HEK293 (cell line): ENCODE measurements around the gene TTC23L.

Experiments
- CTCF ChIA-PET: fragments of 350-600 bp; formaldehyde crosslinking; extraction: SDS; loops from one replicate; lab custom pipeline; 2021; ENCODE audit warnings: antibody characterized with exemption; lab: Yijun Ruan, JAX
- POLR2A ChIA-PET: fragments of 300-600 bp; formaldehyde crosslinking; extraction: SDS; loops from one replicate; lab custom pipeline; 2020; ENCODE audit warnings: antibody characterized with exemption, inconsistent platforms; lab: Yijun Ruan, JAX
- H3K27ac ChIP-seq: fragments of 200-500 bp; sonication (Bioruptor generic); 2 replicates; pipeline ENCODE4 v1.5.1; 2014; ENCODE audit warnings: low read depth, low read length, control low read depth, inconsistent platforms; ENCODE audit errors: extremely low read depth
- H3K36me3 ChIP-seq, 2 experiments: fragments of 200-500 bp in 1 of 2; sonication (Bioruptor generic) in 1 of 2; 1 replicate in 1 of 2; 2 replicates in 1 of 2; pipeline ENCODE4 v1.5.1; 2014 to 2017; ENCODE audit warnings: inconsistent platforms in 2 of 2, low read length in 2 of 2; ENCODE audit not compliant: control insufficient read depth in 2 of 2, insufficient read depth in 1 of 2
- H3K4me1 ChIP-seq: fragments of 200-500 bp; sonication (Bioruptor generic); 2 replicates; pipeline ENCODE4 v1.5.1; 2014; ENCODE audit warnings: mild to moderate bottlenecking, low read length, inconsistent platforms; ENCODE audit not compliant: control insufficient read depth, insufficient read depth
- H3K4me3 ChIP-seq: 2 replicates; pipeline ENCODE4 v1.5.1; 2011; ENCODE audit warnings: low read depth, mild to moderate bottlenecking, control low read depth, low read length, moderate library complexity
- H3K9me3 ChIP-seq: fragments of 200-500 bp; sonication (Bioruptor generic); 2 replicates; pipeline ENCODE4 v1.5.1; 2014; ENCODE audit warnings: low read depth, low read length, inconsistent platforms; ENCODE audit not compliant: control insufficient read depth, insufficient read depth
- GFI1B ChIP-seq: fragments of 450-650 bp; formaldehyde crosslinking; IDR thresholded peaks from 2 replicates; pipeline ENCODE4 v1.5.1; 2016; ENCODE audit warnings: missing biosample characterization, missing genetic modification characterization
- GLI2 ChIP-seq: fragments of 450-650 bp; formaldehyde crosslinking; IDR thresholded peaks from 2 replicates; pipeline ENCODE4; 2017; ENCODE audit warnings: missing biosample characterization, missing genetic modification characterization, low read depth, borderline replicate concordance
- KLF10 ChIP-seq: fragments of 450-650 bp; IDR thresholded peaks from 2 replicates; pipeline ENCODE4 v1.5.1; 2018; ENCODE audit warnings: missing biosample characterization, mild to moderate bottlenecking, missing genetic modification characterization
- KLF16 ChIP-seq: fragments of 450-650 bp; formaldehyde crosslinking; IDR thresholded peaks from 2 replicates; pipeline ENCODE4 v1.5.1; 2017; ENCODE audit warnings: missing biosample characterization, missing genetic modification characterization
- YY1 ChIP-seq: fragments of 450-650 bp; formaldehyde crosslinking; IDR thresholded peaks from 2 replicates; pipeline ENCODE4 v1.5.1; 2018; ENCODE audit warnings: missing biosample characterization, missing genetic modification characterization
- ZBTB1 ChIP-seq: fragments of 450-650 bp; formaldehyde crosslinking; IDR thresholded peaks from 2 replicates; pipeline ENCODE4 v1.5.1; 2016; ENCODE audit warnings: missing biosample characterization, missing genetic modification characterization
- ZNF112 ChIP-seq: fragments of 450-650 bp; formaldehyde crosslinking; IDR thresholded peaks from 2 replicates; pipeline ENCODE4 v1.5.0; 2017; ENCODE audit warnings: missing biosample characterization, missing genetic modification characterization
- ZNF248 ChIP-seq: fragments of 450-650 bp; formaldehyde crosslinking; IDR thresholded peaks from 2 replicates; pipeline ENCODE4 v1.5.1; 2017; ENCODE audit warnings: missing biosample characterization, missing genetic modification characterization
- ZNF391 ChIP-seq: fragments of 450-650 bp; formaldehyde crosslinking; IDR thresholded peaks from 2 replicates; pipeline ENCODE4 v1.5.1; 2016; ENCODE audit warnings: low read depth, missing biosample characterization, missing genetic modification characterization, borderline replicate concordance
- ZNF48 ChIP-seq: fragments of 450-650 bp; formaldehyde crosslinking; IDR thresholded peaks from 2 replicates; pipeline ENCODE4 v1.5.1; 2016; ENCODE audit warnings: missing biosample characterization, missing genetic modification characterization
- ZNF529 ChIP-seq: fragments of 450-650 bp; formaldehyde crosslinking; IDR thresholded peaks from 2 replicates; pipeline ENCODE4 v1.5.1; 2017; ENCODE audit warnings: missing genetic modification characterization, missing biosample characterization; ENCODE audit not compliant: insufficient replicate concordance
- ZNF530 ChIP-seq: fragments of 450-650 bp; formaldehyde crosslinking; IDR thresholded peaks from 2 replicates; pipeline ENCODE4 v1.5.1; 2016; ENCODE audit warnings: low read depth, missing biosample characterization, missing genetic modification characterization
- ZNF549 ChIP-seq: fragments of 450-650 bp; IDR thresholded peaks from 2 replicates; pipeline ENCODE4 v1.5.1; 2018; ENCODE audit warnings: missing biosample characterization, missing genetic modification characterization, mild to moderate bottlenecking, inconsistent platforms, moderate library complexity
- ZNF555 ChIP-seq: fragments of 450-650 bp; formaldehyde crosslinking; conservative IDR thresholded peaks from 2 replicates; pipeline ENCODE4 v1.5.1; 2017; ENCODE audit warnings: missing biosample characterization, mild to moderate bottlenecking, missing genetic modification characterization, inconsistent platforms
- ZNF561 ChIP-seq: fragments of 450-650 bp; IDR thresholded peaks from 2 replicates; pipeline ENCODE4 v1.5.1; 2018; ENCODE audit warnings: missing biosample characterization, missing genetic modification characterization, borderline replicate concordance
- ZNF585B ChIP-seq: fragments of 450-650 bp; formaldehyde crosslinking; IDR thresholded peaks from 2 replicates; pipeline ENCODE4 v1.5.1; 2016; ENCODE audit warnings: missing biosample characterization, missing genetic modification characterization
- ZNF626 ChIP-seq: fragments of 450-650 bp; sonication (Bioruptor Pico); formaldehyde crosslinking; IDR thresholded peaks from 2 replicates; pipeline ENCODE4 v1.5.1; 2018; ENCODE audit warnings: missing biosample characterization, missing genetic modification characterization, inconsistent platforms
- ZNF658 ChIP-seq: fragments of 450-650 bp; formaldehyde crosslinking; IDR thresholded peaks from 2 replicates; pipeline ENCODE4; 2016; ENCODE audit warnings: missing biosample characterization, missing genetic modification characterization
- ZNF707 ChIP-seq: fragments of 450-650 bp; formaldehyde crosslinking; IDR thresholded peaks from 2 replicates; pipeline ENCODE4 v1.5.1; 2016; ENCODE audit warnings: missing biosample characterization, missing genetic modification characterization
- ZNF768 ChIP-seq: fragments of 450-650 bp; formaldehyde crosslinking; IDR thresholded peaks from 2 replicates; pipeline ENCODE4 v1.5.1; 2018; ENCODE audit warnings: missing biosample characterization, mild to moderate bottlenecking, missing genetic modification characterization
- ZNF792 ChIP-seq: fragments of 450-650 bp; formaldehyde crosslinking; IDR thresholded peaks from 2 replicates; pipeline ENCODE4 v1.5.1; 2016; ENCODE audit warnings: missing biosample characterization, missing genetic modification characterization
- TF ChIP-seq, protein P1 (sequence below): fragments of 450-650 bp; formaldehyde crosslinking; IDR thresholded peaks from 2 replicates; pipeline ENCODE4 v1.5.1; 2016; ENCODE audit warnings: missing biosample characterization, missing genetic modification characterization

The TTC23L gene

DNA sequence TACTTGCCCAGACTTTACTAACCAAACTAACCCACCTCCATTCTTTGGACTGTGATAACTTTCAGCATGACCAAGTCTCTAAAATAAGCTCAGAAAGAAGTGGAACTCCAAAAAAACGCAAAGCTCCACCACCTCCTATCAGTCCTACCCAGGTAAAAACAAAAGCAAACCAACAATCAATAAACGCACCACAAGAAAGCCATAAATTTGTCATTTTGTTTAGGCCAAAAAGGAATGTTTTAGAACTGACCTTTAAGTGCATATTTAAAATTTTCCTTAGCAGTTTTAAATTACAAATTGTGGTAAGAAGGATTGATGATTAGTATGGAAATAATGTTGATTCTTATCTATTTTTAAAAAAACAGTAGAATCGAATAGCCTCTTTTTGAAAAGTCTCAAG, 25.5 kb upstream of the TTC23L start (continued):
- TF ChIP-seq ZNF792 (tag by site-specific recombination) (no peak), ZBTB1 (tag by site-specific recombination) (no peak)

DNA sequence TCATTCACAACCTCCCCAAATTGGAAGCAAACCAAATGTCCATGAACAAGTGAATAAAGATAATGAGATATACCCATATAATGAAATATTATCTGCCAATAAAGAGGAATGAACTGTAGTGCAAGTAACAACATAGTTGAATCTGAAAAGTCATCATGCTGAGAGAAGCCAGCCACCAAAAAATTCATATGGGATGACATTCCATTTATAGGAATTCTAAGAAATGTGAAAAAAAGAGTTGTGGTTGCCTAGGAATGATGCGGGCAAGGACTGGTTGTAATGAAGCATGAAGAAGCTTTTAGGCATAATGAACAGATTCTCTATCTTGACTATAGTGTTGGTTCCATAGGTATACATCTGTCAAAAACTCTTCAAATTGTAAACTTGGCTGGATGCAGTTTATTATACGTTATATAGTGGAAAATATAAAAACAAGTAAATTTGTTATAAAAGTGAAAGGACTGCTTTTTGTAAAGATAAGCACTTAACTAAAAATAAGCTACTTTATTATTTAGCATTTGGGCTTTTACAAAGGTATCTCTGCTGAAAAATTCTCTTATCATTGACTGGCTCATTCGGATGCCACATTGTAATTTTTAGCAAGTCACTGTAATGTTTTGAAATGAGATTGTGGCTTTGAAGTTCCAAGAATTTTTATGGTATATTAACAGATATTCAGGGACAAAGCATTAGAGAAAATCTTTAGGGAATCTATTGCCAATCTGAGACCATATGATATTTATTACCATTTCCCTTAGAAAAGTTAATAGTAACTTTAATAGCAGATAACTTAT, 21.2 kb upstream of the TTC23L start:
- Histone ChIP-seq H3K36me3 (peaks cover 43 to 50% of the 10 kb centered on the region in 2 experiments), H3K4me3 (no peak overlapping the region), H3K27ac (no peak overlapping the region), H3K9me3 (no peaks in the 10 kb centered on the region), H3K4me1 (no peaks in the 10 kb centered on the region)
- TF ChIP-seq KLF16 (tag by site-specific recombination) (no peak), YY1 (tag by site-specific recombination) (no peak), ZNF391 (tag by site-specific recombination) (no peak), ZNF48 (tag by site-specific recombination) (no peak)
- CTCF ChIA-PET = interaction anchor here (0.8 to 1.4 kb wide), 2 partner anchors 295 to 332 kb away, joined by 3 read pairs; no protein-coding TSS in a partner anchor
- POLR2A ChIA-PET = no interaction called here

DNA sequence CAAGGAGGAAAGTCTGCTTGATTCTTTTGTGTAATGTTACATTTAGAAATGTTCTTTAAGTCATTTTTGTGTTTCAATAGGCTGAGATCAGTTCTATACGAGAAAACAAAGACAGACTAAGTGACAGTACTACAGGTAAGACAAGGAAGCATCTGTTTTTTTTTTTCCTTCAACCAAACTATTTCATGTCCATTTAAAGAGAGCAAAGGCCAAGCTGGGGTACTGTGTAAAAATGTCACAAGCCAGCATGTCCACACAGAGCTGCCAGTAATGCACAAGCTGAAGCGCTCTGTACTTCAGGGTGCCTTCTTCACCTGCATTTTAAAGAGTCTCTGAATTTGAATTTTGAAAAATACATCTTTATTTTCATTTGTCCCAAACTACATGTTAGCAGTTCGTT, 20.2 kb upstream of the TTC23L start:
- CTCF ChIA-PET = interaction anchor here (0.8 kb wide), 1 partner anchor 296 kb away, joined by 3 read pairs; no protein-coding TSS in a partner anchor
- H3K27ac ChIP-seq = no peak overlapping the region
- no peaks in the 10 kb centered on the region for H3K9me3 ChIP-seq
- H3K36me3 ChIP-seq = peaks cover 48 to 55% of the 10 kb centered on the region in 2 experiments
- no peaks in the 10 kb centered on the region for H3K4me1 ChIP-seq
- no peak for TF ChIP-seq ZNF248
- no peak for TF ChIP-seq ZNF585B (tag by site-specific recombination)
- TF ChIP-seq GLI2 (tag by site-specific recombination) = no peak
- TF ChIP-seq ZNF626 (tag by site-specific recombination) = no peak
- no peak for TF ChIP-seq ZNF549 (tag by site-specific recombination)
- no peak for TF ChIP-seq ZNF792 (tag by site-specific recombination)
- TF ChIP-seq ZNF529 (tag by site-specific recombination) = no peak
- TF ChIP-seq ZBTB1 (tag by site-specific recombination) = no peak
- TF ChIP-seq ZNF555 (tag by site-specific recombination) = no peak
- no peak for TF ChIP-seq ZNF561 (tag by site-specific recombination)
- no peak for TF ChIP-seq ZNF48 (tag by site-specific recombination)
- TF ChIP-seq ZNF112 (tag by site-specific recombination) = no peak
- no peak for TF ChIP-seq KLF10 (tag by site-specific recombination)
- TF ChIP-seq, protein P1, sequence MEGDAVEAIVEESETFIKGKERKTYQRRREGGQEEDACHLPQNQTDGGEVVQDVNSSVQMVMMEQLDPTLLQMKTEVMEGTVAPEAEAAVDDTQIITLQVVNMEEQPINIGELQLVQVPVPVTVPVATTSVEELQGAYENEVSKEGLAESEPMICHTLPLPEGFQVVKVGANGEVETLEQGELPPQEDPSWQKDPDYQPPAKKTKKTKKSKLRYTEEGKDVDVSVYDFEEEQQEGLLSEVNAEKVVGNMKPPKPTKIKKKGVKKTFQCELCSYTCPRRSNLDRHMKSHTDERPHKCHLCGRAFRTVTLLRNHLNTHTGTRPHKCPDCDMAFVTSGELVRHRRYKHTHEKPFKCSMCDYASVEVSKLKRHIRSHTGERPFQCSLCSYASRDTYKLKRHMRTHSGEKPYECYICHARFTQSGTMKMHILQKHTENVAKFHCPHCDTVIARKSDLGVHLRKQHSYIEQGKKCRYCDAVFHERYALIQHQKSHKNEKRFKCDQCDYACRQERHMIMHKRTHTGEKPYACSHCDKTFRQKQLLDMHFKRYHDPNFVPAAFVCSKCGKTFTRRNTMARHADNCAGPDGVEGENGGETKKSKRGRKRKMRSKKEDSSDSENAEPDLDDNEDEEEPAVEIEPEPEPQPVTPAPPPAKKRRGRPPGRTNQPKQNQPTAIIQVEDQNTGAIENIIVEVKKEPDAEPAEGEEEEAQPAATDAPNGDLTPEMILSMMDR (tag by site-specific recombination) = no peak
- no peak overlapping the region for H3K4me3 ChIP-seq
- POLR2A ChIA-PET = no interaction called here

DNA sequence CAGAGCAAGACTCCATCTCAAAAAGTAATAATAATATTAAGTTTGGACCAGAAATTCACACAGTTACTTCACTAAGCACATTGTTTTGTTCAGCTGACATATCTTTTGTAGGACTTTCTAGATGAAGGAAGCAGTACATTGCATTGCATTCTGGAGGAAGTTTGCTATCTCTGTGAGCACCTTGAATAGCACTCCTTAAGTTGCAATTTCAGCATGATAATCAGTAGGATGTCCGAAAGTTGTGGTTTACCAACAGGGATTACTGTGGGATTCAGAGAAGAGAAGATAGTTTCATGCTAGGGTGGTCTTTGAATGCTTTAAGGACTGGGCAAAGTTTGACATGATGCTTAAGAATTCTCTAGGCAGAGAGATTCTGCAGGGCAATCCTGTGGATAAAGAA, 18.4 kb upstream of the TTC23L start:
- ChIA-PET CTCF (interaction anchor here (1.2 kb wide), 2 partner anchors 288 to 334 kb away, joined by 3 to 6 read pairs; no protein-coding TSS in a partner anchor), POLR2A (no interaction called here)
- no peaks in the 10 kb centered on the region for H3K4me1 ChIP-seq
- H3K36me3 ChIP-seq = peaks cover 48 to 56% of the 10 kb centered on the region in 2 experiments
- H3K27ac ChIP-seq = no peak overlapping the region
- H3K4me3 ChIP-seq = no peak overlapping the region
- H3K9me3 ChIP-seq = no peaks in the 10 kb centered on the region
- TF ChIP-seq ZNF658 (no peak), ZNF530 (tag by site-specific recombination) (no peak), GFI1B (tag by site-specific recombination) (no peak), ZNF707 (tag by site-specific recombination) (no peak), ZNF768 (tag by site-specific recombination) (no peak)
- TF ChIP-seq, protein P1 (tag by site-specific recombination) = no peak
